Measurements from ENCODE around the gene SAMD1.
A peak's percentile ranks its signal among the peaks of the same experiment; 100 is the strongest.

SAMD1 gene

DNA sequence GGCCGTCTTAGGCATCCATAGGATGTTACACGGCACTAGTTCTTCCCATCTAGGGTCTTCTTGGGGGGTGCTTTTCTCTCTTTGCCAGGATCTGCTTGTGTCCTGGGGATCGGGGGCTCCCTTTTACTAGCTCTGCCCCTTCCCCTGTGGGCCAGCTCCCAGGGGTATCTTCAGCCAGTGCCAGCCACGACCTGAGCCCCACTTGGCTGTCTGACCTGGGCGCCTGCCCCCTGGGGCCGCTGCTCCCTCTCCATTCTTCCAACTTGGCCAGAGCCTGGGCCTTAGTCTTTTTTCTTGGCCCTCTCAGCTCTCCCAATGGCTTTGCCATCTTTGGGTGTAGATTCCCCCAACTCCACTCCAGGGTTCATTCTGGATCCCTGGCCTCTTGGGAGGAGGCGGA, 23.9 kb upstream of the SAMD1 start:
- no peak overlapping the region for H3K9ac ChIP-seq (ENCODE audit: low read depth in 1 of 2, low read length in 2 of 2)

DNA sequence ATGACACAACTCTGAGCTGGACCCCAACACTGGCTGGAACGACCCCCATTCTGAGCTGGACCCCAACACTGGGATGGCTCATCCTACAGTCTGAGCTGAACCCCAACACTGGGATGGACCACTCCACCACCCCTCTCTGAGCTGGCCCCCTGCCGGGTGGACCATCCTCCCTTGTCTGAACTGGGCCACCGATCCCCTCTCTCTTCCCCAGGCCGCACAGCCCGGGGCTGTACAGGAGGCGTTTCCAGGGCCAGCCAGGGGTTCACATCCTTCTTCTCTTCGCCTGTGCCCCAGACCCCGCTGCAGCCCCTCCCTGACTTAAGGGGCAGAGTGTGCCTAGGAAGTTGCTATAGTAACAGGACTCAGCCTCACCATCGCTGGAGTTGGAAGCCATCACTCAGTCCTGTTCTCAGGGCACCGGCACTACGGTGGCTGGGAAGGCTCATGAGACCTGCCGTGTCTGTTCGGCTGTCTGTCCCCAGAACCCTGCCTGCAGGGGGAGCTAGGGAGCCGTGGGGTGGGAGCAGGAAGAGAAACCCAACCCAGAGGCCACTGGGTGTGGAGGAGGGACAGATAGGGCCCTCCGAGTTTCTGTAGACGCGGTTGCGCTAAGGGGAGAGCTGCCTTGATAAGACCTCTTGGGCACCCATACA, 23.3 kb upstream of the SAMD1 start:
- H3K36me3 ChIP-seq (ENCODE audit: control insufficient read depth in 2 of 2, insufficient read depth in 2 of 2, low read length in 2 of 2): no peaks in the 10 kb centered on the region
- no peak overlapping the region for H3K9ac ChIP-seq (ENCODE audit: low read depth in 1 of 2, low read length in 2 of 2)
- no peaks in the 10 kb centered on the region for H3K27me3 ChIP-seq (ENCODE audit: control insufficient read depth in 2 of 2, insufficient read depth in 2 of 2, low read length in 2 of 2)
- H3K9me3 ChIP-seq (ENCODE audit: control insufficient read depth in 2 of 2, low read length in 2 of 2): no peaks in the 10 kb centered on the region
- peak overlapping the region in 1 of 2 donors; percentile 65 for H3K27ac ChIP-seq (ENCODE audit: low read depth in 2 of 2, low read length in 2 of 2)
- no peak overlapping the region for H3K4me3 ChIP-seq (ENCODE audit: low read length in 2 of 2)
- H3K4me1 ChIP-seq (ENCODE audit: control insufficient read depth in 2 of 2, insufficient read depth in 2 of 2, low read length in 2 of 2): peaks cover 27 to 35% of the 10 kb centered on the region in 2 donors

More for the DNA sequence above, 23.9 kb upstream of the SAMD1 start:
- no peak overlapping the region for H3K27ac ChIP-seq (ENCODE audit: low read depth in 2 of 2, low read length in 2 of 2)
- no peaks in the 10 kb centered on the region for H3K36me3 ChIP-seq (ENCODE audit: control insufficient read depth in 2 of 2, insufficient read depth in 2 of 2, low read length in 2 of 2)
- peaks cover 29 to 39% of the 10 kb centered on the region in 2 donors for H3K4me1 ChIP-seq (ENCODE audit: control insufficient read depth in 2 of 2, insufficient read depth in 2 of 2, low read length in 2 of 2)
- H3K4me3 ChIP-seq (ENCODE audit: low read length in 2 of 2): no peak overlapping the region
- H3K27me3 ChIP-seq (ENCODE audit: control insufficient read depth in 2 of 2, insufficient read depth in 2 of 2, low read length in 2 of 2): no peaks in the 10 kb centered on the region
- no peaks in the 10 kb centered on the region for H3K9me3 ChIP-seq (ENCODE audit: control insufficient read depth in 2 of 2, low read length in 2 of 2)

DNA sequence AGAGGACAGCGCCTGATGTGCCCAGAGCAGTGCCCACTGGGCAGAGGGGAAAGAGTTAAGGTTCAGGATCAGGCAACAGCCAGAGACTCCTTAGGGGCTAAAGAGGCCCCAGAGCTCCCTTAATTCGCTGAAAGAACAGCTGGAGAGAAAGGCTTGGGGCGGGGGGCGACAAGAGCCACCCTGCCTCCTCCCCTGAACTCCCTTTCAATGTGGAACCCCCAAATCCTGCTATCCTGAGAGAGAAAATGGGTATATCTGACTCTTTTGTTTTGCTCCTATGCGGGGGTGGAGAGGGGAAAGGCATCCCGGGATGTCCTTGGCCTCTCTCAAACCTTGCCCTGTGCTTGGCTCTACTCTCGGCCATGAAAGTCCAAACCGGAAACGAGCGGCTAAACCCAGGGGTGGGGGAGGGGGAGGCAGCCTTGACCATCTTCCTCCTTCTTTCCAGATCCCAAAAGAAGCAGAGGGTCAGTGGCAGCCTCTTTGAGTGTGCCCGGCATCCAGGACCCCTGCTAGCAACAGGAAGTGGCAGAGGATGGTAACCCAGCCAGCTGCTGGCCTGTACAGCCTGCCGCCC, 22.3 kb upstream of the SAMD1 start:
- H3K4me3 ChIP-seq (ENCODE audit: low read length in 2 of 2): peak overlapping the region in 1 of 2 donors; percentile 26
- no peaks in the 10 kb centered on the region for H3K36me3 ChIP-seq (ENCODE audit: control insufficient read depth in 2 of 2, insufficient read depth in 2 of 2, low read length in 2 of 2)
- H3K27me3 ChIP-seq (ENCODE audit: control insufficient read depth in 2 of 2, insufficient read depth in 2 of 2, low read length in 2 of 2): no peaks in the 10 kb centered on the region
- H3K9me3 ChIP-seq (ENCODE audit: control insufficient read depth in 2 of 2, low read length in 2 of 2): no peaks in the 10 kb centered on the region
- H3K27ac ChIP-seq (ENCODE audit: low read depth in 2 of 2, low read length in 2 of 2): peak overlapping the region; percentile 50 to 65
- peaks cover 19 to 28% of the 10 kb centered on the region in 2 donors for H3K4me1 ChIP-seq (ENCODE audit: control insufficient read depth in 2 of 2, insufficient read depth in 2 of 2, low read length in 2 of 2)
- peak overlapping the region in 1 of 2 donors; percentile 50 for H3K9ac ChIP-seq (ENCODE audit: low read depth in 1 of 2, low read length in 2 of 2)

GRCh38 chr19:14112051-14112808, 21.7 kb upstream of the SAMD1 start:
- Histone ChIP-seq H3K27me3 (ENCODE audit: control insufficient read depth in 2 of 2, insufficient read depth in 2 of 2, low read length in 2 of 2) (no peaks in the 10 kb centered on the region), H3K9ac (ENCODE audit: low read depth in 1 of 2, low read length in 2 of 2) (peak overlapping the region in 1 of 2 donors; percentile 50), H3K36me3 (ENCODE audit: control insufficient read depth in 2 of 2, insufficient read depth in 2 of 2, low read length in 2 of 2) (no peaks in the 10 kb centered on the region), H3K9me3 (ENCODE audit: control insufficient read depth in 2 of 2, low read length in 2 of 2) (no peaks in the 10 kb centered on the region), H3K4me1 (ENCODE audit: control insufficient read depth in 2 of 2, insufficient read depth in 2 of 2, low read length in 2 of 2) (peaks cover 19 to 28% of the 10 kb centered on the region in 2 donors), H3K4me3 (ENCODE audit: low read length in 2 of 2) (no peak overlapping the region), H3K27ac (ENCODE audit: low read depth in 2 of 2, low read length in 2 of 2) (peak overlapping the region; percentile 35 to 65)

DNA sequence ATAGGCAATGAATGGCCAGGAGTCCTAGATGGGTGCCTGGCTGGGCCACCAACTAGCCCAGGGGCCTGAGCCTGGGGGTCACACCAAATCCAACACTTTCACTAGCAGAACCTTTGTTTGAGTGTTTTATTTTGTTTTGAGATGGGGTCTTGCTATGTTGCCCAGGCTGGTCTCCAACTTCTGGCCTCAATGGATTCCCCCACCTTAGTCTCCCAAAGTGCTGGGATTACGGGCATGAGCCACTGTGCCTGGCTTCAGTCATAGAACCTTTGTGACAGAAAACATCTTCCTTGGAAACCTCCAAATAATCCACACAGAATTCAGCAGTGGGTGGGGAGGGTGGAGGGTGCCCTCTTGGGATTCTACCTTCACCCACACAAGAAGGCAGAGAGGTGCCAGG, 20.9 kb upstream of the SAMD1 start:
- H3K27me3 ChIP-seq (ENCODE audit: control insufficient read depth in 2 of 2, insufficient read depth in 2 of 2, low read length in 2 of 2): no peaks in the 10 kb centered on the region
- H3K9me3 ChIP-seq (ENCODE audit: control insufficient read depth in 2 of 2, low read length in 2 of 2): no peaks in the 10 kb centered on the region
- no peak overlapping the region for H3K9ac ChIP-seq (ENCODE audit: low read depth in 1 of 2, low read length in 2 of 2)
- no peak overlapping the region for H3K27ac ChIP-seq (ENCODE audit: low read depth in 2 of 2, low read length in 2 of 2)
- no peaks in the 10 kb centered on the region for H3K36me3 ChIP-seq (ENCODE audit: control insufficient read depth in 2 of 2, insufficient read depth in 2 of 2, low read length in 2 of 2)
- no peak overlapping the region for H3K4me3 ChIP-seq (ENCODE audit: low read length in 2 of 2)
- peaks cover 14 to 21% of the 10 kb centered on the region in 2 donors for H3K4me1 ChIP-seq (ENCODE audit: control insufficient read depth in 2 of 2, insufficient read depth in 2 of 2, low read length in 2 of 2)

GRCh38 chr19:14110650-14111049, 20.1 kb upstream of the SAMD1 start:
- Histone ChIP-seq H3K4me1 (ENCODE audit: control insufficient read depth in 2 of 2, insufficient read depth in 2 of 2, low read length in 2 of 2) (peaks cover 16 to 18% of the 10 kb centered on the region in 2 donors), H3K27me3 (ENCODE audit: control insufficient read depth in 2 of 2, insufficient read depth in 2 of 2, low read length in 2 of 2) (no peaks in the 10 kb centered on the region), H3K4me3 (ENCODE audit: low read length in 2 of 2) (no peak overlapping the region), H3K36me3 (ENCODE audit: control insufficient read depth in 2 of 2, insufficient read depth in 2 of 2, low read length in 2 of 2) (no peaks in the 10 kb centered on the region), H3K9ac (ENCODE audit: low read depth in 1 of 2, low read length in 2 of 2) (no peak overlapping the region), H3K27ac (ENCODE audit: low read depth in 2 of 2, low read length in 2 of 2) (no peak overlapping the region), H3K9me3 (ENCODE audit: control insufficient read depth in 2 of 2, low read length in 2 of 2) (no peaks in the 10 kb centered on the region)

GRCh38 chr19:14107581-14108461, 17.3 kb upstream of the SAMD1 start:
- no peak overlapping the region for H3K9ac ChIP-seq (ENCODE audit: low read depth in 1 of 2, low read length in 2 of 2)
- H3K27ac ChIP-seq (ENCODE audit: low read depth in 2 of 2, low read length in 2 of 2): no peak overlapping the region
- H3K4me1 ChIP-seq (ENCODE audit: control insufficient read depth in 2 of 2, insufficient read depth in 2 of 2, low read length in 2 of 2): peaks cover 2 to 15% of the 10 kb centered on the region in 2 donors

GRCh38 chr19:14106840-14107239, 16.3 kb upstream of the SAMD1 start:
- Histone ChIP-seq H3K4me3 (ENCODE audit: low read length in 2 of 2) (no peak overlapping the region), H3K4me1 (ENCODE audit: control insufficient read depth in 2 of 2, insufficient read depth in 2 of 2, low read length in 2 of 2) (peaks cover 0 to 9% of the 10 kb centered on the region in 2 donors), H3K9me3 (ENCODE audit: control insufficient read depth in 2 of 2, low read length in 2 of 2) (no peaks in the 10 kb centered on the region), H3K27ac (ENCODE audit: low read depth in 2 of 2, low read length in 2 of 2) (no peak overlapping the region), H3K36me3 (ENCODE audit: control insufficient read depth in 2 of 2, insufficient read depth in 2 of 2, low read length in 2 of 2) (peaks cover 12 to 15% of the 10 kb centered on the region in 2 donors), H3K9ac (ENCODE audit: low read depth in 1 of 2, low read length in 2 of 2) (no peak overlapping the region), H3K27me3 (ENCODE audit: control insufficient read depth in 2 of 2, insufficient read depth in 2 of 2, low read length in 2 of 2) (no peaks in the 10 kb centered on the region)

More at GRCh38 chr19:14107581-14108461, 17.3 kb upstream of the SAMD1 start:
- H3K27me3 ChIP-seq (ENCODE audit: control insufficient read depth in 2 of 2, insufficient read depth in 2 of 2, low read length in 2 of 2): no peaks in the 10 kb centered on the region
- H3K9me3 ChIP-seq (ENCODE audit: control insufficient read depth in 2 of 2, low read length in 2 of 2): no peaks in the 10 kb centered on the region
- H3K36me3 ChIP-seq (ENCODE audit: control insufficient read depth in 2 of 2, insufficient read depth in 2 of 2, low read length in 2 of 2): peaks cover 5 to 7% of the 10 kb centered on the region in 2 donors
- no peak overlapping the region for H3K4me3 ChIP-seq (ENCODE audit: low read length in 2 of 2)

GRCh38 chr19:14105680-14106079, 15.1 kb upstream of the SAMD1 start:
- no peak overlapping the region for H3K4me3 ChIP-seq (ENCODE audit: low read length in 2 of 2)
- peaks cover 16 to 19% of the 10 kb centered on the region in 2 donors for H3K36me3 ChIP-seq (ENCODE audit: control insufficient read depth in 2 of 2, insufficient read depth in 2 of 2, low read length in 2 of 2)
- peaks cover 0 to 9% of the 10 kb centered on the region in 2 donors for H3K4me1 ChIP-seq (ENCODE audit: control insufficient read depth in 2 of 2, insufficient read depth in 2 of 2, low read length in 2 of 2)
- H3K27ac ChIP-seq (ENCODE audit: low read depth in 2 of 2, low read length in 2 of 2): peak overlapping the region; percentile 63 to 68
- no peaks in the 10 kb centered on the region for H3K27me3 ChIP-seq (ENCODE audit: control insufficient read depth in 2 of 2, insufficient read depth in 2 of 2, low read length in 2 of 2)
- H3K9me3 ChIP-seq (ENCODE audit: control insufficient read depth in 2 of 2, low read length in 2 of 2): no peaks in the 10 kb centered on the region
- H3K9ac ChIP-seq (ENCODE audit: low read depth in 1 of 2, low read length in 2 of 2): no peak overlapping the region

All from mucosa of rectum (tissue), 2 donors.